IPS DF 6.9 (cell line): ENCODE measurements around the gene MICU1.

ENCODE experiments used
- DNase-seq: peaks from one replicate; pipeline ENCODE4 v3.0.0-alpha.2; 2013; ENCODE audit warnings: low read depth, low spot score
- H3K27ac ChIP-seq: one replicate; pipeline ENCODE4 v1.5.1; 2013; ENCODE audit warnings: low read length, control low read depth
- H3K27me3 ChIP-seq: 2 replicates; pipeline ENCODE4 v1.6.1; 2013; ENCODE audit warnings: mild to moderate bottlenecking, low read length; ENCODE audit not compliant: control insufficient read depth, insufficient read depth
- H3K36me3 ChIP-seq: 2 replicates; pipeline ENCODE4 v1.6.1; 2013; ENCODE audit warnings: low read length; ENCODE audit not compliant: control insufficient read depth, insufficient read depth
- H3K4me1 ChIP-seq: 2 replicates; pipeline ENCODE4 v1.6.1; 2013; ENCODE audit warnings: low read length; ENCODE audit not compliant: control insufficient read depth, insufficient read depth
- H3K4me3 ChIP-seq: 2 replicates; pipeline ENCODE4 v1.5.1; 2013; ENCODE audit warnings: mild to moderate bottlenecking, low read length
- H3K9me3 ChIP-seq: 2 replicates; pipeline ENCODE4 v1.6.1; 2013; ENCODE audit warnings: low read length, inconsistent platforms; ENCODE audit not compliant: control insufficient read depth, insufficient read depth
- WGBS: extraction: QIAGEN DNeasy Blood & Tissue Kit; methylation state at CpG from one replicate; pipeline ENCODE4 v1.1.7; 2013; ENCODE audit warnings: mixed read lengths, missing lambda C conversion rate; ENCODE audit not compliant: insufficient read length, insufficient coverage; 5-methylcytosine and 5-hydroxymethylcytosine counted together

MICU1 gene

GRCh38 chr10:72539137-72539536 lies 86.7 kb downstream of the MICU1 start:
- H3K36me3 ChIP-seq, result peaks cover 7% of the 10 kb centered on the region; the same call in 1 of the 2 replicates
- no peak overlapping the region for H3K27ac ChIP-seq
- H3K9me3 ChIP-seq, result peaks cover 3% of the 10 kb centered on the region
- H3K27me3 ChIP-seq, result no peaks in the 10 kb centered on the region
- no peak overlapping the region for H3K4me3 ChIP-seq
- no peak for DNase-seq
- H3K4me1 ChIP-seq, result no peaks in the 10 kb centered on the region
- no CpG with 5 or more reads among the region's 1 CpG for WGBS

GRCh38 chr10:72525689-72526088 lies 100.2 kb downstream of the MICU1 start:
- H3K4me1 ChIP-seq, result no peaks in the 10 kb centered on the region
- H3K9me3 ChIP-seq, result no peaks in the 10 kb centered on the region
- H3K27ac ChIP-seq, result no peak overlapping the region
- H3K4me3 ChIP-seq, result no peak overlapping the region
- DNase-seq, result no peak
- H3K36me3 ChIP-seq, result no peaks in the 10 kb centered on the region
- H3K27me3 ChIP-seq, result no peaks in the 10 kb centered on the region

- DNase-seq, result no peak
- Histone ChIP-seq H3K27me3 (no peaks in the 10 kb centered on the region), H3K4me3 (no peak overlapping the region), H3K4me1 (no peaks in the 10 kb centered on the region), H3K36me3 (no peaks in the 10 kb centered on the region), H3K9me3 (no peaks in the 10 kb centered on the region), H3K27ac (no peak overlapping the region)
- no CpG with 5 or more reads among the region's 5 CpGs for WGBS
Observed at GRCh38 chr10:72525277-72525676, 100.6 kb downstream of the MICU1 start.

DNA sequence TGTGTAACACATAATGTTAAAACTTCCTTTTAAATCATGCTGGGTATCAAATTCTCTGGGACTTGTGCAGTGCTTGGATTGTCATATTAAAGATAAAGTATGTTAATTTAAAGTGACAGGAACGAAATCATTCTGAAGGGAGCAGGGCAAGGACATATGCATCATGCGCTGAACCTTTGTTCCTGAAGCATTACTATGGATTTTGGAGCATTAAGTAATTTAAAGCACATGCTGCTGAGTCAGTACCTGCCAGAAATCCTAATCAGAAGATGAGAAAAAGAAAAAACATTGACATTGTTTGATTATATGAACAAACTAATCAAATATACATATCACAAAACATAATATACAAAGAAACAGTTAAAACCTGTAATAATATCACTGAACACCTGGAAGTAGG lies 101.4 kb downstream of the MICU1 start:
- H3K27ac ChIP-seq, result no peak overlapping the region
- H3K9me3 ChIP-seq, result no peaks in the 10 kb centered on the region
- WGBS, result no CpG with 5 or more reads among the region's 2 CpGs
- H3K27me3 ChIP-seq, result no peaks in the 10 kb centered on the region
- no peak overlapping the region for H3K4me3 ChIP-seq
- H3K4me1 ChIP-seq, result no peaks in the 10 kb centered on the region
- no peaks in the 10 kb centered on the region for H3K36me3 ChIP-seq
- no peak for DNase-seq

DNA sequence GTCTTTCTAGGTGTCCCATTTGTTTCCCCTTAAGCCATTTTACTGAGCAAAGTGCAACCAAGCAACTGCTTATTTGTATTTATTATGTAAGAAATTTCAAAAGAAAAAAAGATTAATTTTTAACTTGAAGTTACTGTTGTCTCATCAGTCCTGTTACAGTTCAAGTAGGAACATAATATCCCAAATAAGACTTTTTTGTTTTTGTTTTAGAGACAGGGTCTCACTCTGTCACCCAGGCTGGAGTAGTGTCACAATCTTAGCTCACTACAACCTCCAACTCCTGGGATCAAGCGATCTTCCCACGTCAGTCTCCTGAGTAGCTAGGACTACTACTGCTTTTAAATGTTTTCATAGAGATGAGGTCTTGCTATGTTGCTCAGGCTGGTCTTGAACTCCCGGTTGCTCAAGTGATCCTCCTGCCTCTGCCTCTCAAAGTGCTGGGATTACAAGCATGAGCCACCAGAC lies 101.9 kb downstream of the MICU1 start:
- Histone ChIP-seq H3K9me3 (no peaks in the 10 kb centered on the region), H3K27ac (no peak overlapping the region), H3K27me3 (no peaks in the 10 kb centered on the region), H3K4me1 (no peaks in the 10 kb centered on the region), H3K36me3 (no peaks in the 10 kb centered on the region), H3K4me3 (no peak overlapping the region)
- WGBS, result no CpG with 5 or more reads among the region's 3 CpGs
- DNase-seq, result no peak

- Histone ChIP-seq H3K27me3 (no peaks in the 10 kb centered on the region), H3K9me3 (no peaks in the 10 kb centered on the region), H3K27ac (no peak overlapping the region), H3K36me3 (no peaks in the 10 kb centered on the region), H3K4me3 (no peak overlapping the region), H3K4me1 (no peaks in the 10 kb centered on the region)
- no peak for DNase-seq
- no CpG with 5 or more reads among the region's 5 CpGs for WGBS
Observed at GRCh38 chr10:72523062-72523461, 102.8 kb downstream of the MICU1 start.

DNA sequence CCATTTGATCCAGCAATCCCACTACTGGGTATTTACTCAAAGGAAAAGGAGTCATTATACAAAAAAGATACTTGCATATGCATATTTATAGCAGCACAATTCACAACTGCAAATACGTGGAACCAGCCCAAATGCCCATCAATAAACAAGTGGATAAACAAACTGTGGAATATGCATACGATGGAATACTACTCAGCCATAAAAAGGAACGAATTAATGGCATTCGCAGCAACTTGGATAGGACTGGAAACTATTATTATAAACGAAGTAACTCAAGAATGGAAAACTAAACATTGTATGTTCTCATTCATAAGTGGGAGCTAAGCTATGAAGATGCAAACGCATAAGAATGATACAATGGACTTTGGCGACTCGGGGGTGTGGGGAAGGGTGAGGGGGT lies 108.6 kb downstream of the MICU1 start:
- no peaks in the 10 kb centered on the region for H3K36me3 ChIP-seq
- no peak for DNase-seq
- H3K27ac ChIP-seq, result no peak overlapping the region
- H3K4me3 ChIP-seq, result no peak overlapping the region
- H3K27me3 ChIP-seq, result no peaks in the 10 kb centered on the region
- H3K4me1 ChIP-seq, result no peaks in the 10 kb centered on the region
- no peaks in the 10 kb centered on the region for H3K9me3 ChIP-seq
- WGBS, result no CpG with 5 or more reads among the region's 8 CpGs

- no peak overlapping the region for H3K4me3 ChIP-seq
- no peak for DNase-seq
- WGBS, result no CpG with 5 or more reads among the region's 2 CpGs
- H3K36me3 ChIP-seq, result no peaks in the 10 kb centered on the region
- H3K4me1 ChIP-seq, result no peaks in the 10 kb centered on the region
- H3K27ac ChIP-seq, result no peak overlapping the region
- no peaks in the 10 kb centered on the region for H3K27me3 ChIP-seq
- no peaks in the 10 kb centered on the region for H3K9me3 ChIP-seq
Observed at GRCh38 chr10:72515455-72515854, 110.4 kb downstream of the MICU1 start.

- no peaks in the 10 kb centered on the region for H3K9me3 ChIP-seq
- no peak overlapping the region for H3K4me3 ChIP-seq
- H3K36me3 ChIP-seq, result no peaks in the 10 kb centered on the region
- no peaks in the 10 kb centered on the region for H3K27me3 ChIP-seq
- no peak for DNase-seq
- no peaks in the 10 kb centered on the region for H3K4me1 ChIP-seq
- H3K27ac ChIP-seq, result no peak overlapping the region
Observed at GRCh38 chr10:72513910-72514309, 112.0 kb downstream of the MICU1 start.

DNA sequence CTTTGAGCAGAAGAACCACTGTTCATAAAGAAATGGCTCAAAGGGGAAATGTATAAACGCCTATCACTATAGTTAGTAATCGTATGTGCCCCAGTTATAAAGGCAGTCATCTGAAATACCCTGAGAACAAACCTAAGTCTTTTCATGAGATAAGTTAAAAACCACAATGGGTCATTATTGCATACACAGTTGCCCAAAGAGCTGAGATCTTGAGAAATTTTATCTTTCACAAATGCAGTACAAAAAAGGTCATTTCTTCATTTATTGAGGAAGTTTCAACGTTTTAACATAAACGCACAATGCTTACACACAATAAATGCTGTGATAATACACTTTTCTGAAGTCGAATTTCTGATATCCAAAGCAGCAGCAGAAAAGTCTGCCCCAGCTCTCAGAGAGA lies 114.4 kb downstream of the MICU1 start:
- Histone ChIP-seq H3K4me3 (no peak overlapping the region), H3K27ac (no peak overlapping the region), H3K4me1 (no peaks in the 10 kb centered on the region), H3K36me3 (no peaks in the 10 kb centered on the region), H3K27me3 (no peaks in the 10 kb centered on the region), H3K9me3 (no peaks in the 10 kb centered on the region)
- DNase-seq, result no peak
- no CpG with 5 or more reads among the region's 5 CpGs for WGBS

GRCh38 chr10:72509941-72510340 lies 115.9 kb downstream of the MICU1 start:
- no peak overlapping the region for H3K4me3 ChIP-seq
- no peaks in the 10 kb centered on the region for H3K27me3 ChIP-seq
- H3K4me1 ChIP-seq, result no peaks in the 10 kb centered on the region
- H3K27ac ChIP-seq, result no peak overlapping the region
- WGBS, result no CpG with 5 or more reads among the region's 1 CpG
- no peak for DNase-seq
- H3K36me3 ChIP-seq, result no peaks in the 10 kb centered on the region
- H3K9me3 ChIP-seq, result no peaks in the 10 kb centered on the region
